SK-N-SH treated with all-trans-retinoic acid at 6 μM for 48 hours (cell line): ENCODE measurements around the gene TMEM132D.

Source experiments
- ATAC-seq: fragments of 200-7000 bp; cut with Tn5 transposase; 3 replicates; pipeline ENCODE4 v1.9.1; 2020; ENCODE audit warnings: mild to moderate bottlenecking, moderate library complexity
- ARNTL ChIP-seq: fragments of 450-650 bp; formaldehyde crosslinking; IDR thresholded peaks from 2 replicates; pipeline ENCODE4 v1.5.0; 2020; ENCODE audit warnings: low read depth, mild to moderate bottlenecking, moderate library complexity, borderline replicate concordance
- BACH2 ChIP-seq: fragments of 250-450 bp; sonication (Bioruptor Pico); IDR thresholded peaks from 2 replicates; pipeline ENCODE4 v1.9.0; 2021; ENCODE audit warnings: mild to moderate bottlenecking, borderline replicate concordance
- CREB5 ChIP-seq: fragments of 250-450 bp; sonication (Bioruptor Pico); IDR thresholded peaks from 2 replicates; pipeline ENCODE4 v1.5.1; 2020; ENCODE audit warnings: low read depth, mild to moderate bottlenecking, moderate library complexity
- CSDC2 ChIP-seq: fragments of 250-450 bp; sonication (Bioruptor Pico); IDR thresholded peaks from 2 replicates; pipeline ENCODE4 v1.5.0; 2020; ENCODE audit warnings: mild to moderate bottlenecking, moderate library complexity
- CSRNP3 ChIP-seq: fragments of 250-450 bp; sonication (Bioruptor Pico); IDR thresholded peaks from 2 replicates; pipeline ENCODE4 v1.5.1; 2021; ENCODE audit warnings: mild to moderate bottlenecking, moderate library complexity
- ESRRG ChIP-seq: fragments of 250-450 bp; sonication (Bioruptor Pico); IDR thresholded peaks from 2 replicates; pipeline ENCODE4 v1.6.1; 2021; ENCODE audit warnings: mild to moderate bottlenecking
- GLIS3 ChIP-seq: fragments of 250-450 bp; sonication (Bioruptor Pico); IDR thresholded peaks from 2 replicates; pipeline ENCODE4 v1.5.0; 2020; ENCODE audit warnings: mild to moderate bottlenecking, moderate library complexity
- ISL1 ChIP-seq: fragments of 250-450 bp; sonication (Bioruptor Pico); IDR thresholded peaks from 2 replicates; pipeline ENCODE4 v2.1.2; 2022; ENCODE audit warnings: mild to moderate bottlenecking, moderate library complexity
- OSR1 ChIP-seq: fragments of 250-450 bp; sonication (Bioruptor Pico); IDR thresholded peaks from 2 replicates; pipeline ENCODE4 v1.8.0; 2022; ENCODE audit warnings: moderate library complexity, mild to moderate bottlenecking, inconsistent platforms
- PATZ1 ChIP-seq: fragments of 250-450 bp; sonication (Bioruptor Pico); IDR thresholded peaks from 2 replicates; pipeline ENCODE4 v1.8.0; 2020; ENCODE audit warnings: mild to moderate bottlenecking, moderate library complexity, borderline replicate concordance
- POU6F1 ChIP-seq: fragments of 250-450 bp; sonication (Bioruptor Pico); IDR thresholded peaks from 2 replicates; pipeline ENCODE4 v1.8.0; 2021; ENCODE audit warnings: low read depth, mild to moderate bottlenecking, moderate library complexity, borderline replicate concordance
- PPARA ChIP-seq: fragments of 250-450 bp; sonication (Bioruptor Pico); IDR thresholded peaks from 2 replicates; pipeline ENCODE4 v1.5.0; 2020; ENCODE audit warnings: mild to moderate bottlenecking, borderline replicate concordance
- RARB ChIP-seq: fragments of 250-450 bp; sonication (Bioruptor Pico); IDR thresholded peaks from 2 replicates; pipeline ENCODE4 v1.8.0; 2021; ENCODE audit warnings: mild to moderate bottlenecking, moderate library complexity
- SNAI2 ChIP-seq: fragments of 250-450 bp; sonication (Bioruptor Pico); IDR thresholded peaks from 2 replicates; pipeline ENCODE4 v1.5.0; 2020; ENCODE audit warnings: mild to moderate bottlenecking, moderate library complexity
- TCF4 ChIP-seq: fragments of 250-450 bp; sonication (Bioruptor Pico); IDR thresholded peaks from 2 replicates; pipeline ENCODE4 v1.8.0; 2021; ENCODE audit warnings: mild to moderate bottlenecking, moderate library complexity, borderline replicate concordance
- TOX ChIP-seq: fragments of 250-450 bp; sonication (Bioruptor Pico); IDR thresholded peaks from 2 replicates; pipeline ENCODE4 v1.8.0; 2021; ENCODE audit warnings: mild to moderate bottlenecking, moderate library complexity, borderline replicate concordance
- TSHZ2 ChIP-seq: fragments of 250-450 bp; sonication (Bioruptor Pico); IDR thresholded peaks from 2 replicates; pipeline ENCODE4 v1.5.0; 2020; ENCODE audit warnings: mild to moderate bottlenecking, moderate library complexity
- ZC3H10 ChIP-seq: fragments of 250-450 bp; sonication (Bioruptor Pico); IDR thresholded peaks from 2 replicates; pipeline ENCODE4 v1.5.1; 2021; ENCODE audit warnings: mild to moderate bottlenecking, moderate library complexity
- ZFP3 ChIP-seq: fragments of 250-450 bp; sonication (Bioruptor Pico); IDR thresholded peaks from 2 replicates; pipeline ENCODE4 v1.5.0; 2020; ENCODE audit warnings: mild to moderate bottlenecking, moderate library complexity
- ZFP30 ChIP-seq: fragments of 450-650 bp; formaldehyde crosslinking; IDR thresholded peaks from 2 replicates; pipeline ENCODE4 v1.5.0; 2022; ENCODE audit warnings: mild to moderate bottlenecking, moderate library complexity
- ZNF565 ChIP-seq: fragments of 450-650 bp; formaldehyde crosslinking; conservative IDR thresholded peaks from 2 replicates; pipeline ENCODE4 v1.5.0; 2020; ENCODE audit warnings: low read depth, mild to moderate bottlenecking, moderate library complexity
- ZNF70 ChIP-seq: fragments of 450-650 bp; formaldehyde crosslinking; IDR thresholded peaks from 2 replicates; pipeline ENCODE4 v1.5.0; 2020; ENCODE audit warnings: mild to moderate bottlenecking, moderate library complexity
- ZNF8 ChIP-seq: fragments of 450-650 bp; formaldehyde crosslinking; IDR thresholded peaks from 2 replicates; pipeline ENCODE4 v1.5.0; 2020; ENCODE audit warnings: mild to moderate bottlenecking, moderate library complexity

TMEM132D gene

GRCh38 chr12:129566800-129567199 is 337.0 kb downstream of the TMEM132D start:
- no peak for ATAC-seq
- TF ChIP-seq POU6F1 (CRISPR knock-in tag) (no peak), BACH2 (CRISPR knock-in tag) (no peak), ZNF70 (CRISPR knock-in tag) (no peak), GLIS3 (no peak), ESRRG (CRISPR knock-in tag) (no peak), CSDC2 (CRISPR knock-in tag) (no peak), ZC3H10 (CRISPR knock-in tag) (no peak), ZFP30 (CRISPR knock-in tag) (no peak), PPARA (no peak), ZFP3 (CRISPR knock-in tag) (no peak), CREB5 (CRISPR knock-in tag) (no peak), SNAI2 (CRISPR knock-in tag) (no peak), TCF4 (CRISPR knock-in tag) (no peak), OSR1 (CRISPR knock-in tag) (no peak), ARNTL (CRISPR knock-in tag) (no peak), ZNF565 (CRISPR knock-in tag) (no peak), ISL1 (no peak)

- no peak for ATAC-seq
- TF ChIP-seq PATZ1 (CRISPR knock-in tag): no peak
- TF ChIP-seq PPARA: no peak
- no peak for TF ChIP-seq ISL1
Measured at GRCh38 chr12:129564768-129565167, 339.1 kb downstream of the TMEM132D start.

GRCh38 chr12:129563266-129563665 is 340.6 kb downstream of the TMEM132D start:
- ATAC-seq: no peak
- TF ChIP-seq ARNTL (CRISPR knock-in tag): no peak
- TF ChIP-seq ISL1: no peak
- TF ChIP-seq CSRNP3 (CRISPR knock-in tag): no peak
- TF ChIP-seq OSR1 (CRISPR knock-in tag): no peak
- no peak for TF ChIP-seq CREB5 (CRISPR knock-in tag)
- TF ChIP-seq ZNF70 (CRISPR knock-in tag): no peak
- TF ChIP-seq ZC3H10 (CRISPR knock-in tag): no peak
- no peak for TF ChIP-seq ZFP3 (CRISPR knock-in tag)
- TF ChIP-seq CSDC2 (CRISPR knock-in tag): no peak
- no peak for TF ChIP-seq ZNF8 (CRISPR knock-in tag)
- TF ChIP-seq GLIS3: no peak
- no peak for TF ChIP-seq PPARA
- TF ChIP-seq TCF4 (CRISPR knock-in tag): no peak
- TF ChIP-seq ZFP30 (CRISPR knock-in tag): no peak

- ATAC-seq: no peak
- TF ChIP-seq PPARA: no peak
- no peak for TF ChIP-seq ZNF70 (CRISPR knock-in tag)
- no peak for TF ChIP-seq PATZ1 (CRISPR knock-in tag)
- no peak for TF ChIP-seq TSHZ2 (CRISPR knock-in tag)
- no peak for TF ChIP-seq TOX
- TF ChIP-seq SNAI2 (CRISPR knock-in tag): no peak
- TF ChIP-seq ZC3H10 (CRISPR knock-in tag): no peak
- no peak for TF ChIP-seq RARB (CRISPR knock-in tag)
- TF ChIP-seq ZFP3 (CRISPR knock-in tag): no peak
Measured at GRCh38 chr12:129561304-129561703, 342.5 kb downstream of the TMEM132D start.
